NCI-H526 treated with DMSO at 0.1 percent for 48 hours (cell line): ENCODE results near the gene ACSS2.

Experiments
- DNase-seq: peaks from one replicate; lab custom pipeline; 2025; lab: John Stamatoyannopoulos, UW

Gene ACSS2

GRCh38 chr20:34876406-34877282 lies at the start of gene ACSS2:
Gene ACSS2 (plus strand): TSS chr20:34876612. CDS start chr20:34876646, 34 bp downstream.
- peak; percentile 95 for DNase-seq

GRCh38 chr20:34829191-34829590 lies 47.2 kb upstream of the ACSS2 start:
- no peak for DNase-seq

GRCh38 chr20:34831936-34832335 lies 44.5 kb upstream of the ACSS2 start:
- no peak for DNase-seq

GRCh38 chr20:34834459-34834893 lies 41.9 kb upstream of the ACSS2 start:
- peak; percentile 78 for DNase-seq

- DNase-seq: no peak
Observed at GRCh38 chr20:34842143-34842542, 34.3 kb upstream of the ACSS2 start.

- DNase-seq: no peak
Observed at GRCh38 chr20:34843421-34843820, 33.0 kb upstream of the ACSS2 start.

- no peak for DNase-seq
Observed at GRCh38 chr20:34848597-34848996, 27.8 kb upstream of the ACSS2 start.

GRCh38 chr20:34849778-34850177 lies 26.6 kb upstream of the ACSS2 start:
- no peak for DNase-seq

GRCh38 chr20:34850969-34851368 lies 25.4 kb upstream of the ACSS2 start:
- DNase-seq: no peak

- no peak for DNase-seq
Observed at GRCh38 chr20:34852298-34852697, 24.1 kb upstream of the ACSS2 start.

GRCh38 chr20:34859367-34859766 lies 17.0 kb upstream of the ACSS2 start:
- DNase-seq: no peak

- DNase-seq: no peak
Observed at GRCh38 chr20:34859826-34860545, 16.4 kb upstream of the ACSS2 start.

- no peak for DNase-seq
Observed at GRCh38 chr20:34861386-34862084, 14.9 kb upstream of the ACSS2 start.

- no peak for DNase-seq
Observed at GRCh38 chr20:34862724-34863123, 13.7 kb upstream of the ACSS2 start.

- DNase-seq: no peak
Observed at GRCh38 chr20:34863421-34863965, 12.9 kb upstream of the ACSS2 start.

GRCh38 chr20:34864216-34864615 lies 12.2 kb upstream of the ACSS2 start:
- DNase-seq: no peak

- DNase-seq: no peak
Observed at GRCh38 chr20:34871320-34871926, 5.0 kb upstream of the ACSS2 start.

GRCh38 chr20:34871966-34872621 lies 4.3 kb upstream of the ACSS2 start:
- no peak for DNase-seq

GRCh38 chr20:34872622-34873224 lies 3.7 kb upstream of the ACSS2 start, which contains the start of gene GGT7:
Gene GGT7 (minus strand): TSS chr20:34872856. CDS start chr20:34872815, 41 bp downstream.
- peak; percentile 73 for DNase-seq

GRCh38 chr20:34873583-34874093 lies 2.8 kb upstream of the ACSS2 start:
- DNase-seq: no peak
